NCI-H1048 (cell line): Measurements from ENCODE around the gene VPS13A.

Experiments used
- DNase-seq: peaks from one replicate; lab custom pipeline; 2025; lab: John Stamatoyannopoulos, UW

Gene VPS13A

GRCh38 chr9:77457916-77458592, 280.7 kb downstream of the VPS13A start:
- DNase-seq = peak; percentile 2

GRCh38 chr9:77460938-77461337, 283.6 kb downstream of the VPS13A start:
- DNase-seq = no peak

GRCh38 chr9:77462066-77462465, 284.7 kb downstream of the VPS13A start:
- DNase-seq = no peak

- no peak for DNase-seq
Observed at GRCh38 chr9:77463151-77463550, 285.8 kb downstream of the VPS13A start.

- DNase-seq = no peak
Observed at GRCh38 chr9:77464661-77465060, 287.3 kb downstream of the VPS13A start.

- DNase-seq = no peak
Observed at GRCh38 chr9:77469515-77470231, 292.3 kb downstream of the VPS13A start.
